Liver (tissue), 9 donors: ENCODE data around the gene VASH2. TPM values are rescaled to one million over a fixed set of nuclear protein-coding genes. Genes with fewer than 3 reads are reported as not detected.

Experiments
- DNase-seq: peaks from one replicate; pipeline ENCODE4 v3.0.0-alpha.2; 2017; ENCODE audit warnings: low spot score
- H3K27ac ChIP-seq, 2 donors: one replicate each; pipeline ENCODE4 v1.7.0; 2013; ENCODE audit warnings: inconsistent platforms in 2 of 2, low read length in 2 of 2, control low read depth in 1 of 2, low read depth in 1 of 2, mild to moderate bottlenecking in 1 of 2
- H3K27me3 ChIP-seq, 4 donors: one replicate each; pipeline versions ENCODE4 v1.6.1 to v1.7.0; 2013; ENCODE audit warnings: low read length in 3 of 4, inconsistent platforms in 1 of 4, mild to moderate bottlenecking in 1 of 4, moderate library complexity in 1 of 4; ENCODE audit not compliant: control insufficient read depth in 4 of 4, insufficient read depth in 4 of 4
- H3K36me3 ChIP-seq, 4 donors: one replicate each; pipeline versions ENCODE4 v1.6.1 to v1.7.0; 2013; ENCODE audit warnings: low read length in 3 of 4, mild to moderate bottlenecking in 3 of 4, low read depth in 1 of 4, moderate library complexity in 1 of 4; ENCODE audit not compliant: control insufficient read depth in 4 of 4, insufficient read depth in 3 of 4
- H3K4me1 ChIP-seq, 4 donors: one replicate each; pipeline versions ENCODE4 v1.6.1 to v1.7.0; 2013; ENCODE audit warnings: low read length in 3 of 4, mild to moderate bottlenecking in 3 of 4, moderate library complexity in 1 of 4; ENCODE audit not compliant: control insufficient read depth in 4 of 4, insufficient read depth in 4 of 4
- H3K4me3 ChIP-seq, 3 donors: one replicate each; pipeline versions ENCODE4 v1.6.1 to v1.7.0; 2013; ENCODE audit warnings: low read length in 3 of 3, control low read depth in 1 of 3, low read depth in 1 of 3, mild to moderate bottlenecking in 1 of 3
- H3K9ac ChIP-seq, 2 donors: one replicate each; pipeline ENCODE4 v1.7.0; 2013; ENCODE audit warnings: low read length in 2 of 2, mild to moderate bottlenecking in 2 of 2, moderate library complexity in 2 of 2, control low read depth in 1 of 2, low read depth in 1 of 2
- H3K9me3 ChIP-seq, 4 donors: one replicate each; pipeline versions ENCODE4 v1.6.1 to v1.7.0; 2013; ENCODE audit warnings: low read length in 3 of 4; ENCODE audit not compliant: control insufficient read depth in 4 of 4
- ATF3 ChIP-seq: IDR thresholded peaks from 2 replicates; pipeline ENCODE4 v1.6.1; 2016; ENCODE audit warnings: antibody characterized with exemption
- FOXA1 ChIP-seq: IDR thresholded peaks from 2 replicates; pipeline ENCODE4 v1.6.1; 2016; ENCODE audit warnings: antibody characterized with exemption
- GABPA ChIP-seq, 2 donors: IDR thresholded peaks in 1 of 2; conservative IDR thresholded peaks in 1 of 2; 2 replicates each; pipeline ENCODE4 v1.6.1; 2016; ENCODE audit warnings: antibody characterized with exemption in 2 of 2, mild to moderate bottlenecking in 1 of 2, moderate library complexity in 1 of 2
- MAX ChIP-seq: IDR thresholded peaks from 2 replicates; pipeline ENCODE4 v1.6.1; 2016; ENCODE audit warnings: antibody characterized with exemption
- SP1 ChIP-seq: IDR thresholded peaks from 2 replicates; pipeline ENCODE4 v1.6.1; 2018; ENCODE audit warnings: antibody characterized with exemption, mild to moderate bottlenecking
- TAF1 ChIP-seq: conservative IDR thresholded peaks from 2 replicates; pipeline ENCODE4 v1.6.1; 2016; ENCODE audit warnings: antibody characterized with exemption, mild to moderate bottlenecking
- ZBTB33 ChIP-seq: IDR thresholded peaks from 2 replicates; pipeline ENCODE4 v1.6.1; 2016; ENCODE audit warnings: antibody characterized with exemption
- WGBS: extraction: QIAGEN DNeasy Blood & Tissue Kit; methylation state at CpG from one replicate; pipeline ENCODE4 v1.1.7; 2013; 5-methylcytosine and 5-hydroxymethylcytosine counted together
- polyA plus RNA-seq, 2 donors: library from polyadenylated mRNA; stranded (reverse) in 1 of 2; unstranded in 1 of 2; fragments of 200-250 nt in 1 of 2; fragments of >200 nt in 1 of 2; fragmentation: Nextera tagmentation in 1 of 2; extraction: Ambion mirVana in 1 of 2; gene quantifications; one replicate each; pipeline versions ENCODE4 v1.2.1 to v1.2.3, GENCODE V29; 2013 to 2015
- total RNA-seq, 2 donors: library from RNA; depleted of rRNA; stranded (reverse); fragments of >200 nt; gene quantifications; one replicate each; pipeline ENCODE4 v1.2.3, GENCODE V29; 2014
- donor health status: healthy.
- donor health status: healthy.
- donor health status: healthy.
- donor health status: healthy.
- donor health status: healthy.

Gene VASH2
- total RNA-seq (under 1 TPM; 0.08 to 0.70 TPM), polyA plus RNA-seq (under 1 TPM; 0.01 to 0.38 TPM)

- no peak within 1 kb of the TSS for H3K27ac ChIP-seq
- TF ChIP-seq FOXA1 (no peak), MAX (no peak)
- DNase-seq, result peak; percentile 52
- no peaks in the 10 kb centered on the region for H3K36me3 ChIP-seq
- H3K9ac ChIP-seq, result no peak within 1 kb of the TSS
- peaks cover 0 to 15% (median 0%) of the 10 kb centered on the region in 4 donors for H3K27me3 ChIP-seq
- H3K4me1 ChIP-seq, result peaks cover 3 to 18% (median 9%) of the 10 kb centered on the region in 4 donors
- 2% methylated on average over 61 of the region's 61 CpGs for WGBS
- H3K4me3 ChIP-seq, result peak within 1 kb of the TSS in 2 of 3 donors; percentile 2 to 48
- no peaks in the 10 kb centered on the region for H3K9me3 ChIP-seq
These were observed at the start of gene VASH2 for GRCh38 chr1:212950243-212951125. Gene VASH2, plus strand, starts transcription at chr1:212950541. Its CDS starts 1,002 bp downstream, at chr1:212951543.

GRCh38 chr1:212901290-212901689, 49.1 kb upstream of the VASH2 start:
- no peak overlapping the region for H3K9ac ChIP-seq
- no peaks in the 10 kb centered on the region for H3K27me3 ChIP-seq
- no peak for DNase-seq
- WGBS, result 78% methylated on average over 2 of the region's 2 CpGs
- peaks cover 0 to 20% (median 7%) of the 10 kb centered on the region in 4 donors for H3K9me3 ChIP-seq
- peaks cover 1 to 11% (median 9%) of the 10 kb centered on the region in 4 donors for H3K36me3 ChIP-seq
- H3K27ac ChIP-seq, result no peak overlapping the region
- TF ChIP-seq ZBTB33 (no peak), ATF3 (no peak), GABPA (IDR thresholded peaks at IDR 0.05 in 1 of 2, conservative IDR thresholded peaks at IDR 0.05 in 1 of 2) (no peak), TAF1 (no peak)
- no peak overlapping the region for H3K4me3 ChIP-seq
- H3K4me1 ChIP-seq, result no peaks in the 10 kb centered on the region

- Histone ChIP-seq H3K9ac (no peak overlapping the region), H3K27me3 (no peaks in the 10 kb centered on the region), H3K27ac (no peak overlapping the region), H3K4me1 (no peaks in the 10 kb centered on the region), H3K36me3 (peaks cover 1 to 10% (median 9%) of the 10 kb centered on the region in 4 donors), H3K4me3 (no peak overlapping the region), H3K9me3 (peaks cover 0 to 20% (median 7%) of the 10 kb centered on the region in 4 donors)
- 67% methylated on average over 3 of the region's 3 CpGs for WGBS
- no peak for DNase-seq
- TF ChIP-seq SP1, result no peak
- TF ChIP-seq ZBTB33, result no peak
- no peak for TF ChIP-seq MAX
These were observed 48.3 kb upstream of the VASH2 start for GRCh38 chr1:212902054-212902453.
